Spleen (tissue), 11 donors: ENCODE measurements around the gene CAMKV. TPM values are rescaled to one million over a fixed set of nuclear protein-coding genes. Genes with fewer than 3 reads are reported as not detected.
A peak's percentile ranks its signal among the peaks of the same experiment; 100 is the strongest.

ENCODE experiments used
- DNase-seq: peaks from one replicate; pipeline ENCODE4 v3.0.0-alpha.2; 2020
- H3K27ac ChIP-seq, 8 donors: fragments of 200-600 bp; sonication (generic) in 7 of 8; 1 replicate in 4 of 8; 2 replicates in 4 of 8; pipeline versions ENCODE4 v1.5.0 to v1.8.0; 2016 to 2021; ENCODE audit warnings: inconsistent platforms in 4 of 8, mild to moderate bottlenecking in 4 of 8, moderate library complexity in 1 of 8
- H3K27me3 ChIP-seq, 7 donors: fragments of 200-600 bp; sonication (generic) in 6 of 7; replicated peaks in 1 of 7; 1 replicate in 4 of 7; 2 replicates in 3 of 7; pipeline versions ENCODE4 v1.5.0 to v1.8.0; 2016 to 2021; ENCODE audit warnings: inconsistent platforms in 3 of 7, mild to moderate bottlenecking in 1 of 7
- H3K36me3 ChIP-seq, 6 donors: fragments of 200-600 bp; sonication (generic) in 5 of 6; 1 replicate in 4 of 6; 2 replicates in 2 of 6; pipeline versions ENCODE4 v1.5.0 to v1.8.0; 2016 to 2021; ENCODE audit warnings: inconsistent platforms in 2 of 6
- H3K4me1 ChIP-seq, 6 donors: fragments of 200-600 bp; sonication (generic) in 5 of 6; 1 replicate in 3 of 6; 2 replicates in 3 of 6; pipeline versions ENCODE4 v1.5.0 to v1.8.0; 2016 to 2021; ENCODE audit warnings: inconsistent platforms in 3 of 6
- H3K4me3 ChIP-seq, 8 donors: fragments of 200-600 bp; sonication (generic) in 7 of 8; 1 replicate in 4 of 8; 2 replicates in 4 of 8; pipeline versions ENCODE4 v1.5.0 to v1.8.0; 2016 to 2021; ENCODE audit warnings: inconsistent platforms in 4 of 8, mild to moderate bottlenecking in 4 of 8, moderate library complexity in 2 of 8
- H3K9me3 ChIP-seq, 8 donors: fragments of 200-600 bp; sonication (generic) in 7 of 8; 1 replicate in 4 of 8; 2 replicates in 4 of 8; pipeline versions ENCODE4 v1.5.0 to v1.8.0; 2016 to 2021; ENCODE audit warnings: inconsistent platforms in 4 of 8
- CTCF ChIP-seq, 11 experiments: fragments of 200-600 bp in 7 of 11; fragments of 450-650 bp in 4 of 11; sonication (generic) in 4 of 11; IDR thresholded peaks in 8 of 11; conservative IDR thresholded peaks in 3 of 11; 1 replicate in 7 of 11; 2 replicates in 4 of 11; pipeline versions ENCODE4 v1.4.0 to v1.8.0; 2016 to 2021; ENCODE audit warnings: antibody characterized with exemption in 11 of 11, inconsistent platforms in 4 of 11, mild to moderate bottlenecking in 1 of 11
- POLR2A ChIP-seq, 3 donors: fragments of 450-650 bp; IDR thresholded peaks; one replicate each; pipeline ENCODE4 v1.5.1; 2017; ENCODE audit warnings: antibody characterized with exemption in 3 of 3, mild to moderate bottlenecking in 1 of 3
- POLR2AphosphoS5 ChIP-seq, 3 donors: sonication (generic); formaldehyde crosslinking; IDR thresholded peaks; one replicate each; pipeline ENCODE4 v1.5.1; 2017; ENCODE audit warnings: antibody characterized with exemption in 3 of 3
- WGBS, 5 donors: extraction: QIAGEN DNeasy Blood & Tissue Kit in 3 of 5; methylation state at CpG; one replicate each; pipeline versions ENCODE4 v1.1.5 to v1.1.7; 2013 to 2018; 5-methylcytosine and 5-hydroxymethylcytosine counted together
- intact Hi-C: fragments of 100-400 bp; cut with DNase I; formaldehyde crosslinking; loops from one replicate; pipeline ENCODE4 v1.15.0; 2023; ENCODE audit warnings: low total_unique reads
- polyA plus RNA-seq, 3 donors: library from polyadenylated mRNA; stranded (reverse); fragments of 200-250 nt; gene quantifications; one replicate each; pipeline ENCODE4 v1.2.1, GENCODE V29; 2013
- total RNA-seq, 7 donors: library from RNA; depleted of rRNA in 3 of 7; stranded (reverse); fragments of >200 nt in 3 of 7; fragmentation: NEBNext Ultra II Directional in 4 of 7; extraction: Animal tissue kit (Norgen Biotek cat#: 25700) in 4 of 7; gene quantifications; one replicate each; pipeline versions ENCODE4 v1.1.0 to v1.2.1, GENCODE V29; 2016 to 2021
- donor health status: healthy with polysubstance abuse.
- donor health status: DM: no; HTN: no; CAD: no; lungs with moderate emphysema.
- donor health status: DM: no; HTN: no; CAD: no.
- donor health status: Bipolar disorder and iron deficiency.
- donor health status: healthy.
- donor health status: DM: no; HTN: no; CAD: no.
- donor health status: DM: yes; HTN: yes; CAD: no.

Gene CAMKV
- total and polyA plus RNA-seq, 10 donors = not detected

GRCh38 chr3:49902511-49903345 is 33.0 kb upstream of the CAMKV start:
- no peaks in the 10 kb centered on the region for H3K9me3 ChIP-seq
- peak overlapping the region in 2 of 8 donors; percentile 38 to 69 for H3K4me3 ChIP-seq
- intact Hi-C loops = no loop called here
- WGBS, 5 donors = 90 to 96% (median 95%) methylated on average over 31 to 44 of the region's 44 CpGs
- no peaks in the 10 kb centered on the region for H3K36me3 ChIP-seq
- peaks cover 9 to 44% (median 32%) of the 10 kb centered on the region in 6 donors for H3K4me1 ChIP-seq
- DNase-seq = no peak
- H3K27ac ChIP-seq = peak overlapping the region in 1 of 8 donors; percentile 62
- TF ChIP-seq POLR2AphosphoS5 (IDR thresholded peaks at IDR 0.05) (no peak), POLR2A (IDR thresholded peaks at IDR 0.05) (no peak), CTCF (IDR thresholded peaks at IDR 0.05 in 8 of 11, conservative IDR thresholded peaks at IDR 0.05 in 3 of 11) (no peak)
- H3K27me3 ChIP-seq = no peaks in the 10 kb centered on the region

DNA sequence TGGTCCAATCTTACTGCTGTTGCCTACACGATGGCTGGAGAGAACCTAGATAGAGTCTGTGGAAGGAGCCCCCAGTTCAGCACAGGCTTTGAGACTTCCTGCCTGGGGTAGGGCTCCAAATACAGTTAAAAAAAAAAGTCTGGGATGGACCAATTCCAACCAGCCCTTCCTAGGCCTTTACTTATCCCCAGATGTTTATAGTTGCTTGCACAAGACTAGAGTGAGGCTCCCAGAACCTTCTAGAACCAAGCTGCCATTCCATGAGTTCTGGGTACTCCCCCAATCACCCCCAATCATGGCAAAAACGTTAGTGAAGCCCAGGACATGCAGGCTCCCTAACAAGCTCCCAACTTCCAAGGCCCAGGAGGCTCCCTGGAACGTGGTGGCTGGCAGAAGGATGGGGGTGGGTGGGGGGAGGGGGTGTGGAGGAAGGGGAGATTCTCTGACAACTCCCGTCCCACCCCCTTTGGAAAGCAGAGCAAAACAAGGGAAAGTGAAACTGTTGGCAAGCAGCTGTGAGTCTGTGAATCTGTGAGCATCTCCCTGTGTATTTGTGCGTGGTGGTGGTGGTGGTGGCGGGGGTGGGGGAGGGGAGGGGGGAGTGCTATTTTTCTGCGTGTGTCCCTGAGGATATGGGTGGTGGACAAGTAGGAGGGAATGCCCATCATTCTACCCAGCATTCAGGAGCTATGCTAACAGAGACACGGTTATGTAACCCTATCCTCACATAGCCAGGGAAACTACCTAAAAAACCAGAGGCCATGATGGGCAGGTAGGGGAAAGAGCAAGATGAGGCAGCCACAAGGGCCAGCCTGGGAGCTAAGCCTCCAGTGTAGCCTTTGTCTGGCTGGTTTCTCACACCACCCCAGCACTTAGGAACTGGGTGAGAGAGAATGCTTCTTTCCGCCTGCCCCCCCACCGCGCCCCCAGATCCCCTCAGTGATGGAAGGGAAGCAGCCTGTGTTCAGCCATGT is 31.9 kb upstream of the CAMKV start:
- Histone ChIP-seq H3K36me3 (no peaks in the 10 kb centered on the region), H3K4me1 (peaks cover 9 to 42% (median 31%) of the 10 kb centered on the region in 6 donors), H3K27me3 (no peaks in the 10 kb centered on the region), H3K27ac (peak overlapping the region in 1 of 8 donors; percentile 31), H3K4me3 (no peak overlapping the region), H3K9me3 (no peaks in the 10 kb centered on the region)
- TF ChIP-seq POLR2A (IDR thresholded peaks at IDR 0.05) (no peak), CTCF (IDR thresholded peaks at IDR 0.05 in 8 of 11, conservative IDR thresholded peaks at IDR 0.05 in 3 of 11) (no peak), POLR2AphosphoS5 (IDR thresholded peaks at IDR 0.05) (no peak)
- no peak for DNase-seq
- 53 to 72% (median 58%) methylated on average over 11 of the region's 11 CpGs for WGBS, 5 donors
- intact Hi-C loops = no loop called here

- H3K27me3 ChIP-seq = no peaks in the 10 kb centered on the region
- no peak for DNase-seq
- no peaks in the 10 kb centered on the region for H3K9me3 ChIP-seq
- no peak for TF ChIP-seq POLR2AphosphoS5 (IDR thresholded peaks at IDR 0.05)
- TF ChIP-seq CTCF (IDR thresholded peaks at IDR 0.05 in 8 of 11, conservative IDR thresholded peaks at IDR 0.05 in 3 of 11) = no peak
- no peak for TF ChIP-seq POLR2A (IDR thresholded peaks at IDR 0.05)
- H3K4me1 ChIP-seq = peaks cover 1 to 32% (median 21%) of the 10 kb centered on the region in 6 donors
- no peak overlapping the region for H3K27ac ChIP-seq
- WGBS, 5 donors = 71 to 81% (median 79%) methylated on average over 1 to 8 of the region's 8 CpGs
- intact Hi-C loops = no loop called here
- H3K36me3 ChIP-seq = no peaks in the 10 kb centered on the region
- no peak overlapping the region for H3K4me3 ChIP-seq
These were observed 30.9 kb upstream of the CAMKV start for GRCh38 chr3:49900491-49901153.
